AG09309 (cell line): ENCODE data around the gene PSMG1.

ENCODE experiments used
- DNase-seq: peaks from one replicate; pipeline ENCODE4 v3.0.0-alpha.2; 2010; ENCODE audit warnings: low read depth
- H3K4me3 ChIP-seq: 2 replicates; pipeline ENCODE4 v1.5.1; 2011; ENCODE audit warnings: mild to moderate bottlenecking, low read depth, low read length, moderate library complexity; ENCODE audit not compliant: control insufficient read depth
- TF ChIP-seq, protein P1 (sequence below): IDR thresholded peaks from 2 replicates; pipeline ENCODE4 v1.5.1; 2011; ENCODE audit warnings: mild to moderate bottlenecking, low read depth, low read length, inconsistent platforms; ENCODE audit not compliant: insufficient read depth, control insufficient read depth; ENCODE audit errors: missing control alignments

The PSMG1 gene

DNA sequence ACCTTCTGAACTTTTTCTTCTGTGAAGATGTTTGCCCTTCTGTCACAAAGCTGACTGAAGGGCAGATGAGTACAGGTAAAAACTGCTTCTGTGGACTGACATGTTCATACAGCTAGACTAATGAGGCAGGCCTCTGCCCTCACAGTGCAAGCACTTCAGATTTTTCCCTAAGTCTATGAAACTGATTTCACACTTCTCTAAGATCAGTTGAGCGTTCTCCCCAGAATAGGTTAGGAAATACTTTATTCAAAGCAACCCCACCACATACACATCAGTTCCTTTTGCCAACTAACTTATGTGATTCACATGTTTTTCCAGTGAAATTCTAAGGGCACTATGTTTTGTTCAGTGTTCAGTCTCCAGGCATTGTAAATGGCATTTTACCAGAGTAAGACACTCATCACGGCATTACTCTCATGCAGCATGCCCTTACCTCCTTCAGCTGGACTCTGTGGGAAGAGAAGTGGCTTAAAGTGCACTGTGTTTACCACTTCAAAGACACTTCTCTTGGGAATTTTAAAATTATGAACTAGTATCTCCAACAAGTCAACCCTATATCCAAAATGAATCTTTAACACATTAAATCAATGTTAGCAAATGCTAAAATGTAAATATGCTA, 5.4 kb upstream of the PSMG1 start:
- no peak overlapping the region for H3K4me3 ChIP-seq
- TF ChIP-seq, protein P1, sequence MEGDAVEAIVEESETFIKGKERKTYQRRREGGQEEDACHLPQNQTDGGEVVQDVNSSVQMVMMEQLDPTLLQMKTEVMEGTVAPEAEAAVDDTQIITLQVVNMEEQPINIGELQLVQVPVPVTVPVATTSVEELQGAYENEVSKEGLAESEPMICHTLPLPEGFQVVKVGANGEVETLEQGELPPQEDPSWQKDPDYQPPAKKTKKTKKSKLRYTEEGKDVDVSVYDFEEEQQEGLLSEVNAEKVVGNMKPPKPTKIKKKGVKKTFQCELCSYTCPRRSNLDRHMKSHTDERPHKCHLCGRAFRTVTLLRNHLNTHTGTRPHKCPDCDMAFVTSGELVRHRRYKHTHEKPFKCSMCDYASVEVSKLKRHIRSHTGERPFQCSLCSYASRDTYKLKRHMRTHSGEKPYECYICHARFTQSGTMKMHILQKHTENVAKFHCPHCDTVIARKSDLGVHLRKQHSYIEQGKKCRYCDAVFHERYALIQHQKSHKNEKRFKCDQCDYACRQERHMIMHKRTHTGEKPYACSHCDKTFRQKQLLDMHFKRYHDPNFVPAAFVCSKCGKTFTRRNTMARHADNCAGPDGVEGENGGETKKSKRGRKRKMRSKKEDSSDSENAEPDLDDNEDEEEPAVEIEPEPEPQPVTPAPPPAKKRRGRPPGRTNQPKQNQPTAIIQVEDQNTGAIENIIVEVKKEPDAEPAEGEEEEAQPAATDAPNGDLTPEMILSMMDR = no peak
- no peak for DNase-seq

DNA sequence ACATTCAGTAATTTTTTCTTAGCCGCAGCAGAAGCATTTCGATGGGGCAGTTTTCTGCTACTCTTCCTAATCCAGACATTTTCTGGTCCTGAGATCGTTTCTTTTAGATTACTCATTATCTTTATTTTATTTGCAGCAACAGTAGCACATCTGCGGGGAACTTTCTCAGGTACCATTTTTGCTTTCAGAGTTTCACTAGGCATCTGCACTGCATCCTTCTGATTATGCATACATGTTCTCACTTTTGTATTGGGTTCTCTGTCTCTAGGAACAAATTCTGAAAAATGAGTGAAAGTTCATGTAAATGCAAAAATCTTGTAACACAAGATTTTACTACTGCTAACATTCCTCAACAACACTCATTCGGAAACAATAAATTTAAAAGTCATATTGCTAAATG, 3.9 kb upstream of the PSMG1 start:
- TF ChIP-seq, protein P1 = no peak
- DNase-seq = no peak
- H3K4me3 ChIP-seq = no peak overlapping the region

DNA sequence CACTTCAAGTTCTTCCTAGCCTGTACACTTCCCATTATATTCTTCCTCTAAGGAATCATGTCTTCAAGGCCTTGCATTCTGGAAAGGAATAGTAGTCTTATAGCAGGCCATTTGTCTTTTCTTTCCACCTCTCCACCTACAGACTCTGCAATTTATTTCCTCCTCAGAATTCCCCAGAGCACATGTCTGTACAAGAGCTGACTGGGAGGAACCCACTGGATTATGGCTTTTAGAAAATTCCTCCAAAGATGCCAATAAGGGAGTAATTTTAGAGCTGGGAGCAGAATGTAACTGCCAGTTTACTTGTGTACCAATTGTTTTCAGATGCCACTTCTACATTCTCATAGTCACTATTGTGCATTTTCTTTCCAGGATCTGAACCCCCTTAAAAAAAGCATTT, 3.4 kb upstream of the PSMG1 start:
- no peak overlapping the region for H3K4me3 ChIP-seq
- DNase-seq = no peak
- TF ChIP-seq, protein P1 = no peak

DNA sequence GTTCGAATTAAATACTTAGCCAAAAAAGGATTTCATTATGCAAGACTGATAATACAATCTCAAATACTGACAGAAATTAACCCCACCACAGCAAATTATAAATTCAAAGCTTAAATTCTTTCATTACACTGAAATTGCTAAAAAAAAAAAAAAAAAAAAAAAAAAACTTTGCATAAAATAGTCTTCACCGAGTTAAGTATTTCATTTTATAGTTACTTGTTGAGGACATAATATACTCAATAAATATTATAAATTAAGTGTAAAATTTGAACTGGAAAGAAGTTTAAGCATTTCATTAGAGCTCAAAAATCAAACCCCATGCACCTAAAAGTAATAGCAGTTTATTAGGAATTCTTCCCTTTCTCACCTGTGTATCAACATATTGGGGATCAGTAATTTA, 1.9 kb upstream of the PSMG1 start:
- TF ChIP-seq, protein P1 = no peak
- no peak for DNase-seq
- H3K4me3 ChIP-seq = no peak overlapping the region

DNA sequence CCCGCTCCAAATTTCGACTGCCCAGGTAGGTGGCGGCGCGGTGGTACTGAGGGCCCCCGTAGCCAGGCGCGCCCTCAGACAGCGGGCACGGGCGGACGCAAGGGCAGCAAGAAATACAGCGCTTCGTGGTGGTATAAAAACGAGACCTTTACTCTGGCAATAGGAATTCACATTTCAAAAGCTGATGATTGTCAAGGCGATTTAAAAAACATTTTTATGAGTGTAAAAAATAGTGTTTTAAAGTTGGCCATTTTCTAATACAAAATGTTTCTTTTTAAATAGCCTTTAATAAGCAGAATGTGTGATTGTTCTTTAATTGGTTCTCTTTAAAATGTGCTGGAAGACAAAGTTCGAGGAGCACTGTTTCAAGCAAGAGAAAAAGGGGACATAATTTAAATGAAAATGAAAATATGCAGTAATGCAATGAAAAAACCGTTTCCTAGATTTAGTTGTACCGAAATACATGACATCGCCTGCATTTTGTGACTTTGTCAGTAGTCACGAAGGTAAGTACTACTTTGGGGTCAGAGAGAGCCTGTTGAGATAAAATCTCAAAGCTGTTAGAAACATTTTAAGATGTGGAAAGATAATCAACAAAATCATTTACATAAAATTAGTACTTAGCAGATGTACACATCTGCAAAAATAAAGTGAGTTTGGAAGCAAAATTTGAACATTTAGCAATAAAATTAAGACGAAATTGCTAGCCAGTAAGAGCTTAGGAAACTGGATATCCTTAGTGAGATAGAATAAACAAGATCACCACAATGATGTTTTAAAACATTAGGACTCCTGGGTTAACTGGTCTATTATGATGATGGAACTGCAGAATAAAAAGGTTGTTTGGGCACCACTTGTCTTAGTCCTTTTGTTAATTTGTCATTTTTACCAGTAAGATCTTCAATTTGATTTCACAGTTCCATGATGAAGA, 1.1 kb upstream of the PSMG1 start:
- TF ChIP-seq, protein P1 = no peak
- DNase-seq = no peak
- peak overlapping the region; percentile 92 for H3K4me3 ChIP-seq

DNA sequence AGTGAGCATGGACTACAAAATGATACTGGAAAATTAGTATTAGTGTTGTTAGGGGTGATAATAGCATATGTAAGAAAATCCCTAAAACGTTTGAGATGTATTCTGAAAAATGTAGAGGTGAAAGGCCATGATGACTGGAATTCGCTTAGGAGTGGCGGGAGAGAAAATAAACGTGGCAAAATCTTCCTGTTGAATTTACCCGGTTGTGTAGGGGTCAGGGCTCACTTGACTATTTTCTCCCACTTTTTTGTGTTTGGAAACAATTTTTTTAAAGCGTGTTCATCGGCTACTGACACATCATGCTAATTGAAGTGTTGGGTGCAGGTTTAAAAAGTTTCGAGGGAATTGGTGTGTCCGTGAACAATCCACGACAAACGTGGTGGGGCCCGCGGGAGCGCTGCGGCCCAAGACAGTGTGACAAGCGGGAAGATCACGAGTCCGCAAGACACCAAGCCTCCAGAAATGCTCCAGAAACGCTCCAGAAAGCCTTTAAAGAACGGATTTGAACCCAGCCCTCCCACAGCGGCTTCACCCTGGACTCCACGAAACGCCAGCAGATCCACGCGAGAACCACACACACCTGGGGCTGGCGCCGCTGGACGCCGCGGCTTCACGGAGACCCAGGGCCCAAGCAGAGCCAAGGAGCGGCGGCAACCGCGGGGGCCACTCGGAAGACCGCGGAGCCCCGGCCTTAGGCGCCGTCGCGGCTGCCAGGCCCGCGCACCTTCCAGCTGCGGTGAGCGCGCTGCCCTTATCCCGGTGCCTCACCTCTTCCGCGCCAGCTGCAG, 573 bp downstream of the PSMG1 start:
- peak overlapping the region; percentile 92 for H3K4me3 ChIP-seq
- no peak for DNase-seq
- TF ChIP-seq, protein P1 = no peak
